H1 (cell line): ENCODE results near the gene SNX3. TPM values are rescaled to one million over a fixed set of nuclear protein-coding genes. Genes with fewer than 3 reads are reported as not detected.

Source experiments
- BRCA1 ChIP-seq: IDR thresholded peaks from 2 replicates; pipeline ENCODE4 v1.6.1; 2012; ENCODE audit warnings: low read depth, low read length, improper control_type of control experiment
- SRF ChIP-seq: IDR thresholded peaks from 2 replicates; pipeline ENCODE4 v1.6.1; 2011; ENCODE audit warnings: mild to moderate bottlenecking, low read depth, low read length, moderate library complexity
- polyA plus RNA-seq, 7 experiments: library from polyadenylated mRNA; depleted of rRNA in 3 of 7; stranded (reverse) in 5 of 7; unstranded in 2 of 7; fragments of >200 nt in 5 of 7; fragments of 200-250 nt in 2 of 7; gene quantifications; 1 replicate in 5 of 7; 2 replicates in 1 of 7; 4 replicates in 1 of 7; pipeline versions ENCODE4 v1.2.1 to v1.2.3, GENCODE V29; 2011 to 2013; ENCODE audit warnings: missing spikeins in 2 of 7, mixed read lengths in 2 of 7
- total RNA-seq: library from RNA; stranded (reverse); fragmentation: NEBNext Ultra II Directional; extraction: Animal tissue kit (Norgen Biotek cat#: 25700); gene quantifications from 2 replicates; pipeline ENCODE4 v1.2.1, GENCODE V29; 2021
- TF ChIP-seq, protein P1 (sequence below): fragments of 300-600 bp; sonication (generic); IDR thresholded peaks from 2 replicates; pipeline ENCODE4 v1.7.1; 2012; ENCODE audit warnings: low read length, moderate library complexity, mild to moderate bottlenecking, inconsistent platforms; ENCODE audit not compliant: insufficient replicate concordance
- TF ChIP-seq, protein P2 (sequence below): IDR thresholded peaks from 2 replicates; pipeline ENCODE4 v1.6.1; 2011; ENCODE audit warnings: low read depth, mild to moderate bottlenecking, low read length; ENCODE audit not compliant: insufficient read depth

Gene SNX3
- total and polyA plus RNA-seq, 2 of the 8 experiments (the other 6 are each of a cell fraction or from before 2014, with no cell fraction given), result 72.5 to 150 TPM

DNA sequence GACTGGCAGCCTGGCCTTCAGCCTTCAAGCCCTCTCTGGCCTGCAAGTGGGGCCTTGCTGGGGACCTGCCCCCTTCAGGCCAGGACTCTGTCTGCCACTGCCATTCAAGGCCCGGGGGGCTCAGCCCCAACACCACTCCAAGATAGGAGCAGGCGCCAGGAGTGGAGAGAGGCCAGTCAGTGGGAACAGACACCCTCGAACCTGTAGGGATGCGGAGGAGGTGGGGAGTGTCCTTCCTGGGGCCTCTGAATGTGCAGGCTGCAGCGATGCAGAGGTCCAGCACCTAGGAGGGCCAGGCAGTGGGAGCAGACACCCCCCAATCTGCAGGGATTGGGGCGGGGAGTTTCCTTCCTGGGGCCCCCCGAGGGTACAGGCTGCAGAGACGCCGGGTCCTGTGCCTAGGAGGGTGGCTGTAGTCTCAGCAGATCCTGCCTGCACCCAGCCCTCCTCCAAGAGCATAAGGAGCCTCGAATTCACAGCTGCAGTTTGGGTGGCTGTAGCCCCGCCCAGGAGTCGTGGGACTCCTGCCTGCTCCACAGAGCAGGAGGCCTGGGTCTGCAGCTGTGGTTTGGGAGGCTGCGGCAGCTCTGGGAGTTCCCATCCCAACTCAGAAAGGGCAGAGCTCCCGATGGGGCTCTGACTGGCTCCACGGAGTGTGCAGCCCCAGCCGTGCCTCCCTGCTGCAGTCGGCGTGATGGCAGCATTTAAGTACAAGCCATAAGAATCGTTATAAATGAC lies 61.9 kb downstream of the SNX3 start (continued):
- TF ChIP-seq, protein P1, sequence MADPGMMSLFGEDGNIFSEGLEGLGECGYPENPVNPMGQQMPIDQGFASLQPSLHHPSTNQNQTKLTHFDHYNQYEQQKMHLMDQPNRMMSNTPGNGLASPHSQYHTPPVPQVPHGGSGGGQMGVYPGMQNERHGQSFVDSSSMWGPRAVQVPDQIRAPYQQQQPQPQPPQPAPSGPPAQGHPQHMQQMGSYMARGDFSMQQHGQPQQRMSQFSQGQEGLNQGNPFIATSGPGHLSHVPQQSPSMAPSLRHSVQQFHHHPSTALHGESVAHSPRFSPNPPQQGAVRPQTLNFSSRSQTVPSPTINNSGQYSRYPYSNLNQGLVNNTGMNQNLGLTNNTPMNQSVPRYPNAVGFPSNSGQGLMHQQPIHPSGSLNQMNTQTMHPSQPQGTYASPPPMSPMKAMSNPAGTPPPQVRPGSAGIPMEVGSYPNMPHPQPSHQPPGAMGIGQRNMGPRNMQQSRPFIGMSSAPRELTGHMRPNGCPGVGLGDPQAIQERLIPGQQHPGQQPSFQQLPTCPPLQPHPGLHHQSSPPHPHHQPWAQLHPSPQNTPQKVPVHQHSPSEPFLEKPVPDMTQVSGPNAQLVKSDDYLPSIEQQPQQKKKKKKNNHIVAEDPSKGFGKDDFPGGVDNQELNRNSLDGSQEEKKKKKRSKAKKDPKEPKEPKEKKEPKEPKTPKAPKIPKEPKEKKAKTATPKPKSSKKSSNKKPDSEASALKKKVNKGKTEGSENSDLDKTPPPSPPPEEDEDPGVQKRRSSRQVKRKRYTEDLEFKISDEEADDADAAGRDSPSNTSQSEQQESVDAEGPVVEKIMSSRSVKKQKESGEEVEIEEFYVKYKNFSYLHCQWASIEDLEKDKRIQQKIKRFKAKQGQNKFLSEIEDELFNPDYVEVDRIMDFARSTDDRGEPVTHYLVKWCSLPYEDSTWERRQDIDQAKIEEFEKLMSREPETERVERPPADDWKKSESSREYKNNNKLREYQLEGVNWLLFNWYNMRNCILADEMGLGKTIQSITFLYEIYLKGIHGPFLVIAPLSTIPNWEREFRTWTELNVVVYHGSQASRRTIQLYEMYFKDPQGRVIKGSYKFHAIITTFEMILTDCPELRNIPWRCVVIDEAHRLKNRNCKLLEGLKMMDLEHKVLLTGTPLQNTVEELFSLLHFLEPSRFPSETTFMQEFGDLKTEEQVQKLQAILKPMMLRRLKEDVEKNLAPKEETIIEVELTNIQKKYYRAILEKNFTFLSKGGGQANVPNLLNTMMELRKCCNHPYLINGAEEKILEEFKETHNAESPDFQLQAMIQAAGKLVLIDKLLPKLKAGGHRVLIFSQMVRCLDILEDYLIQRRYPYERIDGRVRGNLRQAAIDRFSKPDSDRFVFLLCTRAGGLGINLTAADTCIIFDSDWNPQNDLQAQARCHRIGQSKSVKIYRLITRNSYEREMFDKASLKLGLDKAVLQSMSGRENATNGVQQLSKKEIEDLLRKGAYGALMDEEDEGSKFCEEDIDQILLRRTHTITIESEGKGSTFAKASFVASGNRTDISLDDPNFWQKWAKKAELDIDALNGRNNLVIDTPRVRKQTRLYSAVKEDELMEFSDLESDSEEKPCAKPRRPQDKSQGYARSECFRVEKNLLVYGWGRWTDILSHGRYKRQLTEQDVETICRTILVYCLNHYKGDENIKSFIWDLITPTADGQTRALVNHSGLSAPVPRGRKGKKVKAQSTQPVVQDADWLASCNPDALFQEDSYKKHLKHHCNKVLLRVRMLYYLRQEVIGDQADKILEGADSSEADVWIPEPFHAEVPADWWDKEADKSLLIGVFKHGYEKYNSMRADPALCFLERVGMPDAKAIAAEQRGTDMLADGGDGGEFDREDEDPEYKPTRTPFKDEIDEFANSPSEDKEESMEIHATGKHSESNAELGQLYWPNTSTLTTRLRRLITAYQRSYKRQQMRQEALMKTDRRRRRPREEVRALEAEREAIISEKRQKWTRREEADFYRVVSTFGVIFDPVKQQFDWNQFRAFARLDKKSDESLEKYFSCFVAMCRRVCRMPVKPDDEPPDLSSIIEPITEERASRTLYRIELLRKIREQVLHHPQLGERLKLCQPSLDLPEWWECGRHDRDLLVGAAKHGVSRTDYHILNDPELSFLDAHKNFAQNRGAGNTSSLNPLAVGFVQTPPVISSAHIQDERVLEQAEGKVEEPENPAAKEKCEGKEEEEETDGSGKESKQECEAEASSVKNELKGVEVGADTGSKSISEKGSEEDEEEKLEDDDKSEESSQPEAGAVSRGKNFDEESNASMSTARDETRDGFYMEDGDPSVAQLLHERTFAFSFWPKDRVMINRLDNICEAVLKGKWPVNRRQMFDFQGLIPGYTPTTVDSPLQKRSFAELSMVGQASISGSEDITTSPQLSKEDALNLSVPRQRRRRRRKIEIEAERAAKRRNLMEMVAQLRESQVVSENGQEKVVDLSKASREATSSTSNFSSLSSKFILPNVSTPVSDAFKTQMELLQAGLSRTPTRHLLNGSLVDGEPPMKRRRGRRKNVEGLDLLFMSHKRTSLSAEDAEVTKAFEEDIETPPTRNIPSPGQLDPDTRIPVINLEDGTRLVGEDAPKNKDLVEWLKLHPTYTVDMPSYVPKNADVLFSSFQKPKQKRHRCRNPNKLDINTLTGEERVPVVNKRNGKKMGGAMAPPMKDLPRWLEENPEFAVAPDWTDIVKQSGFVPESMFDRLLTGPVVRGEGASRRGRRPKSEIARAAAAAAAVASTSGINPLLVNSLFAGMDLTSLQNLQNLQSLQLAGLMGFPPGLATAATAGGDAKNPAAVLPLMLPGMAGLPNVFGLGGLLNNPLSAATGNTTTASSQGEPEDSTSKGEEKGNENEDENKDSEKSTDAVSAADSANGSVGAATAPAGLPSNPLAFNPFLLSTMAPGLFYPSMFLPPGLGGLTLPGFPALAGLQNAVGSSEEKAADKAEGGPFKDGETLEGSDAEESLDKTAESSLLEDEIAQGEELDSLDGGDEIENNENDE, result no peak
- TF ChIP-seq BRCA1 (no peak), SRF (no peak)
- TF ChIP-seq, protein P2, sequence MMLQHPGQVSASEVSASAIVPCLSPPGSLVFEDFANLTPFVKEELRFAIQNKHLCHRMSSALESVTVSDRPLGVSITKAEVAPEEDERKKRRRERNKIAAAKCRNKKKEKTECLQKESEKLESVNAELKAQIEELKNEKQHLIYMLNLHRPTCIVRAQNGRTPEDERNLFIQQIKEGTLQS, result no peak
- TF ChIP-seq, all 59 proteins: peak for 0
